ENCODE measurements around the gene ADARB2. TPM values are rescaled to one million over a fixed set of nuclear protein-coding genes. Genes with fewer than 3 reads are reported as not detected.

Gene ADARB2
- polyA plus RNA-seq, 3 donors = not detected

DNA sequence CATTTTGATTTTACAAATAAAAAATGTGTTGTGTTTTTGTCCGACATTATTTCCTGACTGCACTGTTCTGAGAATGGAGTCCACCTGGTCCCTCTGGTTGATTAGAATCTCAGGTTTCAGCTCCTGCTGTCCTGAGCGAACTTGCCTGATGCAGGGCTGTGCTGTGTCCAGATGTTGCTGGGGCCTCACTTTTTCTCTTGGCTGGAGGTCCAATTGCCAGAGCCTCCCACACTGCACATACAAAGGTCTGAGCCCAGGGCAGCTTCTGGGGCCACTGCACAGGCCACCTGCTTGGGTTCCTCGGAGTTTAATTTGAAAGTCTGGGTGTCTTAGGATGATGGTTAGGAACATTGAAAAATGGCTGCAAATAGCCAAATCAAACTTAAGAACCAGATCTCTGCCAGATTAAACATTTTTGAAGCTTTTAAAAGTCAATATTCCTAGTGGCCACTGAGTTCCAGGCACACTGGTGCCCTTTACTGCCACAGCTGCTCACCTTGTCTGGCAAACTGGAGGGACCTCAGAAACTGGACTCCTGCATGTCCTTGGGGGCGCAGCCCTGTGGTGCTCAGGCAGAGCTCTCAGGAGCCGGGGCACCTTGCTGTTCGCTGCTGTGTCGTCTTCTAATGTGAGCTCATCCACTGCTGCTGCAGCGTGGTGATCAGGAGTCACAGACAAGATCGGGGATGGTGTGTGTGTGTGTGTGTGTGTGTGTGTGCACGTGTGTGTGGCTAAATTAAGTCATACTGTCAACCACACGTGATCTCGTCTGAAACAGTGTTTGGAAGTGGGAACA, 606.1 kb downstream of the ADARB2 start:
- no peaks in the 10 kb centered on the region for H3K79me2 ChIP-seq (ENCODE audit: insufficient read depth, low read length)
- no peaks in the 10 kb centered on the region for H3K4me1 ChIP-seq (ENCODE audit: control insufficient read depth in 1 of 2, insufficient read depth in 2 of 2, low read length in 2 of 2)
- TF ChIP-seq, protein P1, sequence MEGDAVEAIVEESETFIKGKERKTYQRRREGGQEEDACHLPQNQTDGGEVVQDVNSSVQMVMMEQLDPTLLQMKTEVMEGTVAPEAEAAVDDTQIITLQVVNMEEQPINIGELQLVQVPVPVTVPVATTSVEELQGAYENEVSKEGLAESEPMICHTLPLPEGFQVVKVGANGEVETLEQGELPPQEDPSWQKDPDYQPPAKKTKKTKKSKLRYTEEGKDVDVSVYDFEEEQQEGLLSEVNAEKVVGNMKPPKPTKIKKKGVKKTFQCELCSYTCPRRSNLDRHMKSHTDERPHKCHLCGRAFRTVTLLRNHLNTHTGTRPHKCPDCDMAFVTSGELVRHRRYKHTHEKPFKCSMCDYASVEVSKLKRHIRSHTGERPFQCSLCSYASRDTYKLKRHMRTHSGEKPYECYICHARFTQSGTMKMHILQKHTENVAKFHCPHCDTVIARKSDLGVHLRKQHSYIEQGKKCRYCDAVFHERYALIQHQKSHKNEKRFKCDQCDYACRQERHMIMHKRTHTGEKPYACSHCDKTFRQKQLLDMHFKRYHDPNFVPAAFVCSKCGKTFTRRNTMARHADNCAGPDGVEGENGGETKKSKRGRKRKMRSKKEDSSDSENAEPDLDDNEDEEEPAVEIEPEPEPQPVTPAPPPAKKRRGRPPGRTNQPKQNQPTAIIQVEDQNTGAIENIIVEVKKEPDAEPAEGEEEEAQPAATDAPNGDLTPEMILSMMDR (IDR thresholded peaks at IDR 0.05) = no peak
- DNase-seq = no peak
- no peak overlapping the region for H3K9ac ChIP-seq (ENCODE audit: insufficient read depth, low read length, poor library complexity, severe bottlenecking)
- H2AFZ ChIP-seq (ENCODE audit: insufficient read depth, low read depth, low read length, poor library complexity, severe bottlenecking) = no peak overlapping the region
- intact Hi-C loops (cut with micrococcal nuclease) = no loop called here
- H3K36me3 Mint-ChIP-seq = peaks cover 54 to 62% of the 10 kb centered on the region in 2 donors
- H4K20me1 ChIP-seq (ENCODE audit: insufficient read depth, low read length) = peaks cover 56% of the 10 kb centered on the region
- no peak overlapping the region for H3K4me2 ChIP-seq (replicated peaks; ENCODE audit: extremely low read depth, low read length, poor library complexity, severe bottlenecking)
- no peaks in the 10 kb centered on the region for H3K4me1 Mint-ChIP-seq
- H3K9me3 ChIP-seq (replicated peaks in 1 of 2; ENCODE audit: control insufficient read depth in 1 of 2, insufficient read depth in 1 of 2, low read length in 2 of 2) = no peaks in the 10 kb centered on the region
- 96% methylated on average over 9 of the region's 12 CpGs for WGBS (ENCODE audit: insufficient coverage)
- no peak overlapping the region for H3K4me3 Mint-ChIP-seq
- H3K9me3 Mint-ChIP-seq = peaks cover 0 to 1% (median 0%) of the 10 kb centered on the region in 7 donors
- peaks cover 0 to 2% (median 0%) of the 10 kb centered on the region in 3 donors for H3K27me3 Mint-ChIP-seq (ENCODE audit: low read depth in 3 of 3)
- H3K4me3 ChIP-seq (replicated peaks in 1 of 3; ENCODE audit: low read depth in 2 of 3, low read length in 3 of 3) = no peak overlapping the region
- peaks cover 53 to 58% of the 10 kb centered on the region in 2 donors for H3K36me3 ChIP-seq (replicated peaks in 1 of 2; ENCODE audit: control insufficient read depth in 1 of 2, insufficient read depth in 2 of 2, low read length in 2 of 2)
- H3K27ac ChIP-seq (ENCODE audit: low read depth in 1 of 2, low read length in 2 of 2) = no peak overlapping the region
- peak overlapping the region in 2 of 7 donors; percentile 0 to 19 for H3K27ac Mint-ChIP-seq
- H3K27me3 ChIP-seq (ENCODE audit: control insufficient read depth in 2 of 2, insufficient read depth in 2 of 2, low read length in 2 of 2) = no peaks in the 10 kb centered on the region

DNA sequence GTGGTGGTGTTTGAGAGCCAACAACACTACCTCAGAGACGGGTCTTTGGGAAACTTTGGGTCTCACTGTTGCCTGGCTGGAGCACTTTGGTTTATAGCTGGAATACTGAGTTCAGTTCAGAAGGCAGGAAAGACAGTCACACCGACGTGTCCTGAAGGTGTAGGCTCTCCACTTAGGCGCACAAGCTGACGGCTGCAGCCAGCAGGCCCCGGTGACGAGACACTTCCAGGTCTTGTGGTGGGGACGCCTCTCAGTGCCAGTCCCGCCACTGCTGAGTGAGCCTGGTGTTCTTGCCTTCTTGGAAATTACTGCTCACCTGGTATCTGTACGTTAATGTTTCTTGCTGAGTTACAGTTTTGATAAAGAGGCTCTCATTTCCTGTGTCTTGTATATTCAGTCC, 607.1 kb downstream of the ADARB2 start:
- Histone ChIP-seq H3K27ac (ENCODE audit: low read depth in 1 of 2, low read length in 2 of 2) (no peak overlapping the region), H3K9me3 (replicated peaks in 1 of 2; ENCODE audit: control insufficient read depth in 1 of 2, insufficient read depth in 1 of 2, low read length in 2 of 2) (no peaks in the 10 kb centered on the region)
- 94% methylated on average over 8 of the region's 10 CpGs for WGBS (ENCODE audit: insufficient coverage)

More for the DNA sequence above, 607.1 kb downstream of the ADARB2 start:
- no peaks in the 10 kb centered on the region for H3K9me3 Mint-ChIP-seq
- no peak overlapping the region for H3K4me2 ChIP-seq (replicated peaks; ENCODE audit: extremely low read depth, low read length, poor library complexity, severe bottlenecking)
- peaks cover 60 to 67% of the 10 kb centered on the region in 2 donors for H3K36me3 ChIP-seq (replicated peaks in 1 of 2; ENCODE audit: control insufficient read depth in 1 of 2, insufficient read depth in 2 of 2, low read length in 2 of 2)
- H3K4me1 Mint-ChIP-seq = no peaks in the 10 kb centered on the region
- intact Hi-C loops (cut with micrococcal nuclease) = no loop called here
- peaks cover 0 to 2% (median 0%) of the 10 kb centered on the region in 3 donors for H3K27me3 Mint-ChIP-seq (ENCODE audit: low read depth in 3 of 3)
- H3K36me3 Mint-ChIP-seq = peaks cover 61 to 71% of the 10 kb centered on the region in 2 donors
- H3K4me3 ChIP-seq (replicated peaks in 1 of 3; ENCODE audit: low read depth in 2 of 3, low read length in 3 of 3) = no peak overlapping the region
- peak overlapping the region in 2 of 7 donors; percentile 46 to 79 for H3K27ac Mint-ChIP-seq
- peaks cover 56% of the 10 kb centered on the region for H4K20me1 ChIP-seq (ENCODE audit: insufficient read depth, low read length)
- TF ChIP-seq, protein P1 (IDR thresholded peaks at IDR 0.05) = no peak
- H3K4me3 Mint-ChIP-seq = no peak overlapping the region
- H3K79me2 ChIP-seq (ENCODE audit: insufficient read depth, low read length) = no peaks in the 10 kb centered on the region
- H3K27me3 ChIP-seq (ENCODE audit: control insufficient read depth in 2 of 2, insufficient read depth in 2 of 2, low read length in 2 of 2) = no peaks in the 10 kb centered on the region
- no peaks in the 10 kb centered on the region for H3K4me1 ChIP-seq (ENCODE audit: control insufficient read depth in 1 of 2, insufficient read depth in 2 of 2, low read length in 2 of 2)
- no peak overlapping the region for H2AFZ ChIP-seq (ENCODE audit: insufficient read depth, low read depth, low read length, poor library complexity, severe bottlenecking)
- H3K9ac ChIP-seq (ENCODE audit: insufficient read depth, low read length, poor library complexity, severe bottlenecking) = no peak overlapping the region
- no peak for DNase-seq
